HepG2 (cell line): Measurements from ENCODE around the gene CNTNAP1. TPM values are rescaled to one million over a fixed set of nuclear protein-coding genes. Genes with fewer than 3 reads are reported as not detected.
A peak's percentile ranks its signal among the peaks of the same experiment; 100 is the strongest.

ENCODE experiments used
- ARNT2 ChIP-seq: sonication (generic); formaldehyde crosslinking; IDR thresholded peaks from 2 replicates; pipeline ENCODE4 v1.8.0; 2022; ENCODE audit warnings: mild to moderate bottlenecking, low read depth, missing genetic modification reagents, moderate library complexity
- ASH2L ChIP-seq: fragments of 300-600, 200-600 bp; sonication (generic); IDR thresholded peaks from 2 replicates; pipeline ENCODE4 v1.7.0; 2017; ENCODE audit warnings: low read depth, mild to moderate bottlenecking, moderate library complexity, mixed read lengths, low read length; ENCODE audit not compliant: insufficient read length
- CSRNP1 ChIP-seq: sonication (generic); formaldehyde crosslinking; IDR thresholded peaks from 2 replicates; pipeline ENCODE4 v1.8.1; 2023; ENCODE audit warnings: mild to moderate bottlenecking, missing genetic modification reagents
- HMG20A ChIP-seq: IDR thresholded peaks from 2 replicates; pipeline ENCODE4 v1.6.1; 2016; ENCODE audit warnings: borderline replicate concordance
- IRX3 ChIP-seq: sonication (generic); formaldehyde crosslinking; IDR thresholded peaks from 2 replicates; pipeline ENCODE4 v1.8.1; 2023; ENCODE audit warnings: mild to moderate bottlenecking, low read depth, missing genetic modification reagents, borderline replicate concordance
- LBX2 ChIP-seq: sonication (generic); formaldehyde crosslinking; IDR thresholded peaks from 2 replicates; pipeline ENCODE4 v1.5.0; 2020; ENCODE audit warnings: missing genetic modification reagents, mild to moderate bottlenecking, borderline replicate concordance
- PCBP1 ChIP-seq: fragments of 200-400 bp; formaldehyde crosslinking; IDR thresholded peaks from 2 replicates; pipeline ENCODE4 v1.6.1; 2017; ENCODE audit warnings: mild to moderate bottlenecking, low read depth, low read length, borderline replicate concordance
- PITX1 ChIP-seq: sonication (generic); formaldehyde crosslinking; IDR thresholded peaks from 2 replicates; pipeline ENCODE4 v1.5.1; 2020; ENCODE audit warnings: mild to moderate bottlenecking, missing genetic modification reagents
- RXRA ChIP-seq: sonication (generic); formaldehyde crosslinking; IDR thresholded peaks from 2 replicates; pipeline ENCODE4 v1.5.1; 2020; ENCODE audit warnings: missing genetic modification reagents
- SAP130 ChIP-seq: IDR thresholded peaks from 2 replicates; pipeline ENCODE4 v1.6.1; 2016; ENCODE audit warnings: low read depth
- SIX1 ChIP-seq: sonication (generic); formaldehyde crosslinking; IDR thresholded peaks from 2 replicates; pipeline ENCODE4 v1.4.0; 2020; ENCODE audit warnings: missing genetic modification reagents, borderline replicate concordance
- ZBTB34 ChIP-seq: sonication (generic); formaldehyde crosslinking; IDR thresholded peaks from 2 replicates; pipeline ENCODE4 v1.8.0; 2022; ENCODE audit warnings: mild to moderate bottlenecking, missing genetic modification reagents
- ZNF317 ChIP-seq: sonication (generic); formaldehyde crosslinking; IDR thresholded peaks from 2 replicates; pipeline ENCODE4 v1.5.0; 2020; ENCODE audit warnings: mild to moderate bottlenecking, missing genetic modification reagents
- ZNF512 ChIP-seq: sonication (generic); formaldehyde crosslinking; IDR thresholded peaks from 2 replicates; pipeline ENCODE4 v1.4.0; 2020; ENCODE audit warnings: mild to moderate bottlenecking, missing genetic modification reagents
- ZNF7 ChIP-seq: IDR thresholded peaks from 2 replicates; pipeline ENCODE4 v1.6.1; 2016; ENCODE audit warnings: missing biosample characterization, missing genetic modification reagents
- ZNF749 ChIP-seq: sonication (generic); formaldehyde crosslinking; IDR thresholded peaks from 2 replicates; pipeline ENCODE4 v1.8.0; 2022; ENCODE audit warnings: mild to moderate bottlenecking, missing genetic modification reagents, moderate library complexity, borderline replicate concordance
- ZNF761 ChIP-seq: sonication (generic); formaldehyde crosslinking; conservative IDR thresholded peaks from 2 replicates; pipeline ENCODE4 v1.4.0; 2020; ENCODE audit warnings: mild to moderate bottlenecking, missing genetic modification reagents
- ZNF776 ChIP-seq: sonication (generic); formaldehyde crosslinking; IDR thresholded peaks from 2 replicates; pipeline ENCODE4 v1.4.0; 2020; ENCODE audit warnings: mild to moderate bottlenecking, missing genetic modification reagents
- ZNF781 ChIP-seq: sonication (generic); formaldehyde crosslinking; IDR thresholded peaks from 2 replicates; pipeline ENCODE4 v1.5.1; 2020; ENCODE audit warnings: borderline replicate concordance, mild to moderate bottlenecking, missing genetic modification reagents; ENCODE audit errors: not compliant biosample characterization
- polyA plus RNA-seq, 8 experiments: library from polyadenylated mRNA; depleted of rRNA in 3 of 8; stranded (reverse) in 7 of 8; unstranded in 1 of 8; fragments of >200 nt; fragmentation: Illumina TruSeq in 4 of 8; extraction: Trizol in 4 of 8; gene quantifications; 2 replicates each; pipeline versions ENCODE4 v1.2.1 to v1.2.3, GENCODE V29; 2011 to 2016; ENCODE audit warnings: low read depth in 4 of 8, missing spikeins in 1 of 8, mixed read lengths in 1 of 8; ENCODE audit not compliant: insufficient read depth in 1 of 8
- total RNA-seq, 5 experiments: library from RNA; depleted of rRNA; stranded (reverse); fragments of >200 nt; fragmentation: Illumina TruSeq; extraction: Trizol; gene quantifications; 2 replicates each; pipeline ENCODE4 v1.2.3, GENCODE V29; 2016; ENCODE audit warnings: low read depth in 1 of 5

The CNTNAP1 gene
- total and polyA plus RNA-seq, 2 of the 13 experiments (the other 11 are each of a cell fraction or from before 2014, with no cell fraction given): 4.5 to 7.7 TPM

GRCh38 chr17:42682722-42683403 is 532 bp downstream of the CNTNAP1 start (continued):
- no peak for TF ChIP-seq CSRNP1 (CRISPR knock-in tag)
- 0 out of 2 replicates have a peak, but pooled peaks have one; percentile 56 for TF ChIP-seq ZNF749 (CRISPR knock-in tag)
- peak; percentile 91 for TF ChIP-seq ZBTB34 (CRISPR knock-in tag)
- TF ChIP-seq RXRA: peak; percentile 58; the same call in 1 of the 2 replicates
- no peak; the same call in 1 of the 2 replicates for TF ChIP-seq ARNT2 (CRISPR knock-in tag)
- TF ChIP-seq HMG20A (CRISPR knock-in tag): no peak
- 0 out of 2 replicates have a peak, but pooled peaks have one; percentile 48 for TF ChIP-seq PCBP1
- peak; percentile 79; the same call in 1 of the 2 replicates for TF ChIP-seq IRX3
- TF ChIP-seq LBX2: 0 out of 2 replicates have a peak, but pooled peaks have one; percentile 39
- peak; percentile 74; the same call in 1 of the 2 replicates for TF ChIP-seq PITX1 (CRISPR knock-in tag)
- TF ChIP-seq ZNF512: no peak; the same call in 1 of the 2 replicates
- peak; percentile 22; the same call in 1 of the 2 replicates for TF ChIP-seq ZNF7 (CRISPR knock-in tag)
- TF ChIP-seq SAP130 (CRISPR knock-in tag): no peak; the same call in none of the 2 replicates
- peak; percentile 33 for TF ChIP-seq ASH2L
- peak; percentile 85; the same call in 1 of the 2 replicates for TF ChIP-seq ZNF776 (CRISPR knock-in tag)
- no peak for TF ChIP-seq ZNF761 (CRISPR knock-in tag)
- TF ChIP-seq ZNF317: 0 out of 2 replicates have a peak, but pooled peaks have one; percentile 79
- peak; percentile 37 for TF ChIP-seq ZNF781 (CRISPR knock-in tag)
- no peak for TF ChIP-seq SIX1
